SK-N-SH treated with all-trans-retinoic acid at 6 μM for 48 hours (cell line): Measurements from ENCODE around the gene SYNJ2.

Experiments used
- ESRRG ChIP-seq: fragments of 250-450 bp; sonication (Bioruptor Pico); IDR thresholded peaks from 2 replicates; pipeline ENCODE4 v1.6.1; 2021; ENCODE audit warnings: mild to moderate bottlenecking
- OSR1 ChIP-seq: fragments of 250-450 bp; sonication (Bioruptor Pico); IDR thresholded peaks from 2 replicates; pipeline ENCODE4 v1.8.0; 2022; ENCODE audit warnings: moderate library complexity, mild to moderate bottlenecking, inconsistent platforms
- SNAI2 ChIP-seq: fragments of 250-450 bp; sonication (Bioruptor Pico); IDR thresholded peaks from 2 replicates; pipeline ENCODE4 v1.5.0; 2020; ENCODE audit warnings: mild to moderate bottlenecking, moderate library complexity
- TSHZ2 ChIP-seq: fragments of 250-450 bp; sonication (Bioruptor Pico); IDR thresholded peaks from 2 replicates; pipeline ENCODE4 v1.5.0; 2020; ENCODE audit warnings: mild to moderate bottlenecking, moderate library complexity
- ZFP30 ChIP-seq: fragments of 450-650 bp; formaldehyde crosslinking; IDR thresholded peaks from 2 replicates; pipeline ENCODE4 v1.5.0; 2022; ENCODE audit warnings: mild to moderate bottlenecking, moderate library complexity
- ZNF70 ChIP-seq: fragments of 450-650 bp; formaldehyde crosslinking; IDR thresholded peaks from 2 replicates; pipeline ENCODE4 v1.5.0; 2020; ENCODE audit warnings: mild to moderate bottlenecking, moderate library complexity

- no peak for TF ChIP-seq OSR1 (CRISPR knock-in tag)
- TF ChIP-seq TSHZ2 (CRISPR knock-in tag): no peak
- no peak for TF ChIP-seq SNAI2 (CRISPR knock-in tag)
- TF ChIP-seq ZNF70: no peak
- no peak for TF ChIP-seq ESRRG (CRISPR knock-in tag)
- no peak for TF ChIP-seq ZFP30 (CRISPR knock-in tag)
These were observed 102.0 kb downstream of the SYNJ2 start for GRCh38 chr6:158083455-158084325.
